GM21825 (cell line): ENCODE measurements around the gene VEGFD.
"Not testable (repeated sequence)": the region's sequence is repeated elsewhere in the genome, so short reads cannot be mapped to it uniquely, and the experiment has no call there.

Experiments
- ATAC-seq: cut with Tn5 transposase; IDR thresholded peaks from one replicate; pipeline ENCODE4 v1.9.1; 2021; ENCODE audit warnings: mild to moderate bottlenecking, moderate library complexity; ENCODE audit not compliant: unreplicated experiment

Gene VEGFD

DNA sequence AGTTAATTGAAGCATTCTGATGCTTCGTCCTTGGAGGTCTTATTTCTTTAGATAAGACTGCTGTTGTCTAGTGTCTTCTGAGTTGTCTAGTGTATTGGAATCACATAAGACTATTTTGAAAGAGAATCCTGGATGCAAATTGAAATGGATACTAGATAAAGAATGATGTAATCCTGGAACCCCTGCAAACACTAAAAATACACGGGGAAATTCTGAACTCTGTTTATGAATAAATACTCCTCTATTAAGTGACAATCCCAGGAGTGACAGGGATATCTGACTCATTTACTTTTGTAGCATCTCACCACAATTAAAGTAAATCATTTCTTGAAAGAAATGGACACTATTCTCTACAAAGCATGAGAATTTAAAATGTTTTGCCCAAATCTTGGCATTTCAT is 69.7 kb downstream of the VEGFD start:
- ATAC-seq, result no peak

GRCh38 chrX:15311119-15311518 is 73.1 kb downstream of the VEGFD start:
- ATAC-seq, result no peak

GRCh38 chrX:15310117-15310516 is 74.1 kb downstream of the VEGFD start:
- ATAC-seq, result no peak

DNA sequence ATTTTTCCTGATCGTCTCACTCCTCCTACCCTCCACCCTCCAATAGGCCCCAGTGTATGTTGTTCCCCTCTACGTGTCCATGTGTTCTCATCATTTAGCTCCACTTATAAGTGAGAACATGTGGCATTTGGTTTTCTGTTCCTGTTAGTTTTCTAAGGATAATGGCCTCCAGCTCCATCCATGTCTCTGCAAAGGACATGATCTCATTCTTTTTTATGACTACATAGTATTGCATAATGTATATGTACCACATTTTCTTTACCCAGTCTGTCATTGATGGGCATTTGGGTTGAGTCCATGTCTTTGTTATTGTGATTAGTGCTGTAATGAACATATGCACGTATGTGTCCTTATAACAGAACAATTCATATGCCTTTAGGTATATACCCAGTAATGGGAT is 78.3 kb downstream of the VEGFD start:
- not testable (repeated sequence) for ATAC-seq

- no peak for ATAC-seq
Measured at GRCh38 chrX:15301924-15302323, 82.3 kb downstream of the VEGFD start.

DNA sequence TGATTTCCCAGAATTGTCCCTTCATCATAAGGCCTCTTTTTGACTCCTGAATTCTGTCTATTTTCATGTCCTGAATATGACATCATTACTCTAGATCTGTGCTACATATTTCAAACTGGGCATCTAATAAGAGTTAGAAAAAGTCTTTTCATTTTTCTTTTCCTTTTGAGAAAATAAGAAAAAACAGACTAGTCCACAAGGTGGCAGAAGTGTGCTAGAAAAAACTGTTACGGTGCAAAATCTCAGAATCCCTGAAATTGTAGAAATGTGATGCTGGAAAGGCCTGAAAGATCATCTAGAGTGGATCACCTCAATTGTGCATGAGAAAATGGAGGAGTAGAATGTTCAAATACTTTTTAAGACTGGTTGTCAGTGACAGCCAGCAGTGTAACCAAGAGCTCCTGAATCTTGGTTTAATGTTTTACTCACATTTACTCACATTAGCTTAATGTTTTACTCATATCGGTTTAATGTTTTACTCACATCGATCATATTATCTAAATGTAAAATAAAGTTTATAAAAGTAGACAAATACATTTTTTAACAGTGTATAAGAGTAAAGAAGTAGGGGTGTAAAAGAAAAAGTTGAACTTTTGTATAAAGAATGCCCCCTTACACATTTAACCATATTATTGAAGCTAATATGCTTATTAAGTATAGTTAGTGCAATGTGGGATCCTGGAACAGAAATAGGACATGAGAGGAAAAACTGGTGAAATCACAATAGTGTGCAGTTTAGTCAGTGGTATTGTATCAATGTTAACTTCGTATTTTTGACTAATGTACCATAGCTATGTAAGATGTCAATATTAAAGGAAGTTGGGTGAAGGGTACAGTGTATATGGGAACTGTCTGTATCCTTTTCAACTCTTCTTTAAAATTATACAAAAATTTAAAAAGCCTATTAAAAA is 84.0 kb downstream of the VEGFD start:
- no peak for ATAC-seq

- ATAC-seq, result no peak
Measured at GRCh38 chrX:15298780-15299179, 85.4 kb downstream of the VEGFD start.

DNA sequence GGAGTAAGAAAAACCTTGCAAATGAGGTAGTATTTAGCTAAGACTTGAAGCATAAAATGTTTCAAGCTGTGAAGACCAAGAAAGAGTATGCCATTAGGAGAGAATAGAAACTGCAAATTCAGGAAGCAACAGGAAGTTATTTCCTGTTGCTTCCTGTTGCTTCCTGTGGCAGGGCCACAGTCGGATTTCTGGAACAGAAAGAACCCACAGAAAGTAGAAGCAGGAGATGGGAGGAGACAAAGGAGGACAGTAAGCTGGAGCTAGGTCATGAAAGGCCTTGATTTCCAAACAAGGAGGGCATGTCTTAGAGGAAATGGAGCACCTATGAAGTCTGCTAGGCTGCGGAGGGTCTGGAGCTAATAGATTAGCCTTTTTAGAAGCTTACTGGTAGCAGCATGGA is 86.0 kb downstream of the VEGFD start:
- no peak for ATAC-seq
